ENCODE measurements around the gene ATAD3A. TPM values are rescaled to one million over a fixed set of nuclear protein-coding genes. Genes with fewer than 3 reads are reported as not detected.
A peak's percentile ranks its signal among the peaks of the same experiment; 100 is the strongest.
"Not testable (repeated sequence)": the region's sequence is repeated elsewhere in the genome, so short reads cannot be mapped to it uniquely, and the experiment has no call there.

The ATAD3A gene
- total RNA-seq, 1 experiment from 2014 or later, result 71.2 TPM

- DNase-seq (ENCODE audit: low spot score); ATAC-seq; CTCF ChIA-PET; POLR2A ChIA-PET; H3K36me3 Mint-ChIP-seq; H3K27ac Mint-ChIP-seq; H3K4me3 Mint-ChIP-seq; H3K9me3 Mint-ChIP-seq; H3K27me3 Mint-ChIP-seq (ENCODE audit: low read depth); H3K4me1 Mint-ChIP-seq: not testable (repeated sequence)
These were observed 2.5 kb upstream of the ATAD3A start for GRCh38 chr1:1509465-1509850.

DNA sequence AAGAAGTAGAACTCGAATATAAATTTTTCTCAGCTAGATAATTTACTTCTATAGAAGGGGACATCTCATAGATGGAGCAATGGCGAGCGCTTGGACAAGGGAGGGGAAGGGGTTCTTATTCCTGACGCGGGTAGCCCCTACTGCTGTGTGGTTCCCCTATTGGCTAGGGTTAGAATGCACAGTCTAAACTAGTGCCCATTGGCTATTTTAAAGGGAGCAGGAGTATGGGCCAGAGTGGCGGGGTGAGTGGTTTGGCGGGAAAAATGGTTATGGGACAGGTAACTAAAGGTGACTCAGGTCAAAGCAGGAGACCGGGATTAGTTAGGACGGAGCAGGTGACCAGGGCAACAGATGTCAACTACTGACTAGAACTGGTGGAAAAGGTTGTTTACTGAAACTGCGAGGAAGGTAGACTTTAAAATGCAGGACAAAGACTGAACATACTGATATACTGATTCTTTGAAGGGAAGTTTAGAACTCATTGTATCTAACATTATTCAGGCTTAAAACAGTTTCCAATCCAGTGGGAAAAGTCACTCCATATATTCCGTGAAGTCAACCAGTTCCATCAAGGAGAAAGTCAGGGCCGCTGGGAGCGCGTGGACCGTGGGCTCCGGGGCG, 940 bp upstream of the ATAD3A start:
- no peak for TF ChIP-seq ATF1 (CRISPR knock-in tag; IDR thresholded peaks at IDR 0.05)
- peak; percentile 45; the same call in 1 of the 2 replicates for TF ChIP-seq MYBL2 (CRISPR knock-in tag; IDR thresholded peaks at IDR 0.05)
- TF ChIP-seq, protein P1, sequence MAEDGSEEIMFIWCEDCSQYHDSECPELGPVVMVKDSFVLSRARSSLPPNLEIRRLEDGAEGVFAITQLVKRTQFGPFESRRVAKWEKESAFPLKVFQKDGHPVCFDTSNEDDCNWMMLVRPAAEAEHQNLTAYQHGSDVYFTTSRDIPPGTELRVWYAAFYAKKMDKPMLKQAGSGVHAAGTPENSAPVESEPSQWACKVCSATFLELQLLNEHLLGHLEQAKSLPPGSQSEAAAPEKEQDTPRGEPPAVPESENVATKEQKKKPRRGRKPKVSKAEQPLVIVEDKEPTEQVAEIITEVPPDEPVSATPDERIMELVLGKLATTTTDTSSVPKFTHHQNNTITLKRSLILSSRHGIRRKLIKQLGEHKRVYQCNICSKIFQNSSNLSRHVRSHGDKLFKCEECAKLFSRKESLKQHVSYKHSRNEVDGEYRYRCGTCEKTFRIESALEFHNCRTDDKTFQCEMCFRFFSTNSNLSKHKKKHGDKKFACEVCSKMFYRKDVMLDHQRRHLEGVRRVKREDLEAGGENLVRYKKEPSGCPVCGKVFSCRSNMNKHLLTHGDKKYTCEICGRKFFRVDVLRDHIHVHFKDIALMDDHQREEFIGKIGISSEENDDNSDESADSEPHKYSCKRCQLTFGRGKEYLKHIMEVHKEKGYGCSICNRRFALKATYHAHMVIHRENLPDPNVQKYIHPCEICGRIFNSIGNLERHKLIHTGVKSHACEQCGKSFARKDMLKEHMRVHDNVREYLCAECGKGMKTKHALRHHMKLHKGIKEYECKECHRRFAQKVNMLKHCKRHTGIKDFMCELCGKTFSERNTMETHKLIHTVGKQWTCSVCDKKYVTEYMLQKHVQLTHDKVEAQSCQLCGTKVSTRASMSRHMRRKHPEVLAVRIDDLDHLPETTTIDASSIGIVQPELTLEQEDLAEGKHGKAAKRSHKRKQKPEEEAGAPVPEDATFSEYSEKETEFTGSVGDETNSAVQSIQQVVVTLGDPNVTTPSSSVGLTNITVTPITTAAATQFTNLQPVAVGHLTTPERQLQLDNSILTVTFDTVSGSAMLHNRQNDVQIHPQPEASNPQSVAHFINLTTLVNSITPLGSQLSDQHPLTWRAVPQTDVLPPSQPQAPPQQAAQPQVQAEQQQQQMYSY (CRISPR knock-in tag; IDR thresholded peaks at IDR 0.05), result peak; percentile 67
- no peaks in the 10 kb centered on the region for H3K9me3 Mint-ChIP-seq
- DNase-seq (ENCODE audit: low spot score), result peak; percentile 47
- ChIA-PET POLR2A (no interaction called here), CTCF (interaction anchor here (0.8 kb wide), 1 partner anchor 10 kb away, joined by 3 read pairs; no protein-coding TSS in a partner anchor)
- peak; percentile 64 for ATAC-seq
- H3K4me3 Mint-ChIP-seq, result peak overlapping the region; percentile 78
- peaks cover 7% of the 10 kb centered on the region; the same call in 1 of the 2 replicates for H3K4me1 Mint-ChIP-seq
- peak overlapping the region; percentile 99 for H3K27ac Mint-ChIP-seq
- peaks cover 2% of the 10 kb centered on the region; the same call in 1 of the 2 replicates for H3K36me3 Mint-ChIP-seq
- no peaks in the 10 kb centered on the region for H3K27me3 Mint-ChIP-seq (ENCODE audit: low read depth)

GRCh38 chr1:1512425-1512824, 463 bp downstream of the ATAD3A start:
- CTCF ChIA-PET, result not testable (repeated sequence)
- peak overlapping the region; percentile 71 for H3K4me3 Mint-ChIP-seq

GRCh38 chr1:1513675-1514074, 1.7 kb downstream of the ATAD3A start:
- H3K4me1 Mint-ChIP-seq, H3K27ac Mint-ChIP-seq: not testable (repeated sequence)

More at GRCh38 chr1:1512425-1512824, 463 bp downstream of the ATAD3A start:
- H3K27me3 Mint-ChIP-seq (ENCODE audit: low read depth); H3K4me1 Mint-ChIP-seq; DNase-seq (ENCODE audit: low spot score); H3K36me3 Mint-ChIP-seq; POLR2A ChIA-PET; H3K9me3 Mint-ChIP-seq; H3K27ac Mint-ChIP-seq: not testable (repeated sequence)
- peak; percentile 8 for ATAC-seq

DNA sequence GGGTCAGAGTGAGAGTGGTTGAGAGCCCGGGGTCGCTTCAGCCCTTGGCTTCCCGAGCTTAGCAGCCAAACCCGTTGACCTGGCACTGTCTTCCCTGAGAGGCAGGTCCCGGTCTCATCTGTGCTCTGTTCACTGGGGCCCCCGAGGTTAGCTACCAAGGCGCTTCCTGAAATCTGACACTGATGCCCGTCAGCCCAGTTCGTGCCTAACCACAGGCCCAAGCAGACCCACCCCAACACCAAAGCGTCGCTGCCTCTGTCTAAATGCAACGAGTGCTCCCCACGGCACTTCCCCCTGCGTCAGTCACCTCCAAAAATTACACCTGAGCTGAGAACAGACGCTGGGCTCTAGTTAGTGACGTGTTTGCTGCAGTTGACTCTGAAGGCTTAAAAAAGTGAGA, 2.4 kb downstream of the ATAD3A start:
- CTCF ChIA-PET; H3K27me3 Mint-ChIP-seq (ENCODE audit: low read depth); H3K4me1 Mint-ChIP-seq; H3K27ac Mint-ChIP-seq; H3K9me3 Mint-ChIP-seq; H3K4me3 Mint-ChIP-seq; ATAC-seq; POLR2A ChIA-PET; DNase-seq (ENCODE audit: low spot score): not testable (repeated sequence)
- peaks cover 12% of the 10 kb centered on the region for H3K36me3 Mint-ChIP-seq

More at GRCh38 chr1:1513675-1514074, 1.7 kb downstream of the ATAD3A start:
- Mint-ChIP-seq H3K36me3 (peaks cover 11% of the 10 kb centered on the region), H3K4me3 (peak overlapping the region; percentile 60)
- H3K9me3 Mint-ChIP-seq; POLR2A ChIA-PET; DNase-seq (ENCODE audit: low spot score); CTCF ChIA-PET; ATAC-seq; H3K27me3 Mint-ChIP-seq (ENCODE audit: low read depth): not testable (repeated sequence)

GRCh38 chr1:1516923-1517322, 5.0 kb downstream of the ATAD3A start:
- POLR2A ChIA-PET; H3K4me1 Mint-ChIP-seq; DNase-seq (ENCODE audit: low spot score); CTCF ChIA-PET; H3K4me3 Mint-ChIP-seq; H3K9me3 Mint-ChIP-seq; H3K27me3 Mint-ChIP-seq (ENCODE audit: low read depth); ATAC-seq; H3K27ac Mint-ChIP-seq: not testable (repeated sequence)
- peaks cover 12% of the 10 kb centered on the region for H3K36me3 Mint-ChIP-seq

DNA sequence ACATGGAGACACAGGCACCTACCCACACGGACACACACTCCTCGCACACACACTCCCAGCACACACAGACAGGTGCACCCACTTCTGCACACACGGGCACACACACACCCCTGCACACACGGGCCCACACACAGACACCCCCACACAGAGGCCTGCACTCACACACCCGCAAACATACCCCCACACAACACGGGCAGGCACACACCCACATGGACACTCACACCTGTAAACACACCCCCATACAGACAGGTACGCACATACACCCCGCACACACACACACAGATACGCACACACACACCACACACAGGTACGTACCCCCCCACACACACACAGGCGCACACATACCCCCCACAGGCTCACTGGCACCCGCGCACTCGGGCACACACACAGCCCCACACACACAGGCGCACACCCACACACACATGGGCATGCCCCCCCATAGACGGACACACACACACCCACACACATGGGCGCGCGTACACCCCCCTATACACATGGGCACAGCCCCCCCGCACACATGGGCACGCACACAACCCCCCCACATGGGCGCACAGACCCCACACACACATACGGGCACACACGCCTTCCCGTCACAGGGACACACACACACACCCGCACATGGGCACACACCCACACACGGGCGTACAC, 6.1 kb downstream of the ATAD3A start:
- ATAC-seq, result no peak
- TF ChIP-seq RORB (CRISPR knock-in tag; IDR thresholded peaks at IDR 0.05), result no peak
- TF ChIP-seq, protein P2, sequence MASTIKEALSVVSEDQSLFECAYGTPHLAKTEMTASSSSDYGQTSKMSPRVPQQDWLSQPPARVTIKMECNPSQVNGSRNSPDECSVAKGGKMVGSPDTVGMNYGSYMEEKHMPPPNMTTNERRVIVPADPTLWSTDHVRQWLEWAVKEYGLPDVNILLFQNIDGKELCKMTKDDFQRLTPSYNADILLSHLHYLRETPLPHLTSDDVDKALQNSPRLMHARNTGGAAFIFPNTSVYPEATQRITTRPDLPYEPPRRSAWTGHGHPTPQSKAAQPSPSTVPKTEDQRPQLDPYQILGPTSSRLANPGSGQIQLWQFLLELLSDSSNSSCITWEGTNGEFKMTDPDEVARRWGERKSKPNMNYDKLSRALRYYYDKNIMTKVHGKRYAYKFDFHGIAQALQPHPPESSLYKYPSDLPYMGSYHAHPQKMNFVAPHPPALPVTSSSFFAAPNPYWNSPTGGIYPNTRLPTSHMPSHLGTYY (CRISPR knock-in tag; IDR thresholded peaks at IDR 0.05), result no peak
- Mint-ChIP-seq H3K4me1 (peaks cover 3% of the 10 kb centered on the region; the same call in 1 of the 2 replicates), H3K27me3 (ENCODE audit: low read depth) (no peaks in the 10 kb centered on the region), H3K27ac (no peak overlapping the region), H3K36me3 (peaks cover 12% of the 10 kb centered on the region), H3K4me3 (no peak overlapping the region), H3K9me3 (no peaks in the 10 kb centered on the region)
- no peak for DNase-seq (ENCODE audit: low spot score)
- ChIA-PET CTCF (no interaction called here), POLR2A (no interaction called here)

GRCh38 chr1:1518621-1519007, 6.7 kb downstream of the ATAD3A start:
- ATAC-seq; POLR2A ChIA-PET; H3K4me3 Mint-ChIP-seq; H3K27ac Mint-ChIP-seq; CTCF ChIA-PET; H3K4me1 Mint-ChIP-seq; DNase-seq (ENCODE audit: low spot score); H3K9me3 Mint-ChIP-seq; H3K27me3 Mint-ChIP-seq (ENCODE audit: low read depth): not testable (repeated sequence)
- peaks cover 12% of the 10 kb centered on the region for H3K36me3 Mint-ChIP-seq

DNA sequence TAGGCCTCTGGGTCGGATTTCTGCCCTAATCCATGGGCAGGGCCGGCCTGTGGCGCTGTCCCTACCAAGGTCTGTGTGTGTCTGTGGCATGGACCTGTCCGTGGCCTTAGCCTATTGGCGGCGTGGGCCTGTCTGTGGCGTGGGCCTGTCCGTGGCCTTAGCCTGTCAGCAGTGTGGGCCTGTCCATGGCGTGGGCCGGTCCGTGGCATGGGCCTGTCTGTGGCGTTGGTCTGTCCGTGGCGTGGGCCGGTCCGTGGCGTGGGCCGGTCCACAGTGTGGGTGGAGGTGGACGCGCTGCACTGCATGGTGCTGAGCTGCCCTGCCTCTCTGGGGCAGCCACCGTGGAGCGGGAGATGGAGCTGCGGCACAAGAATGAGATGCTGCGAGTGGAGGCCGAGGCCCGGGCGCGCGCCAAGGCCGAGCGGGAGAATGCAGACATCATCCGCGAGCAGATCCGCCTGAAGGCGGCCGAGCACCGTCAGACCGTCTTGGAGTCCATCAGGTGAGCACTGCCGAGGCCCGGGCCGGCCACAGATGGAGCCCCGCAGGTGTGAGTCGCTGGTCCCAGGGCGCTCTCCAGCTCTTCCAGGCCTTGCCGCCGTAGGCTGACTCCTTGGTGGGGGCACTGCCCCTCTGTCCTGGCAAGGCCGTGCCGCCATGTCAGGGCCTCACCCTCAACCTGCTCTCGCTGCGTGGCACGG, 8.0 kb downstream of the ATAD3A start:
- DNase-seq (ENCODE audit: low spot score); POLR2A ChIA-PET; H3K27ac Mint-ChIP-seq; H3K4me3 Mint-ChIP-seq; CTCF ChIA-PET; ATAC-seq; H3K4me1 Mint-ChIP-seq; H3K27me3 Mint-ChIP-seq (ENCODE audit: low read depth); H3K9me3 Mint-ChIP-seq: not testable (repeated sequence)
- H3K36me3 Mint-ChIP-seq, result peaks cover 12% of the 10 kb centered on the region
